ENCODE measurements around the gene GSTT2B.
"Not testable (repeated sequence)": the region's sequence is repeated elsewhere in the genome, so short reads cannot be mapped to it uniquely, and the experiment has no call there.

GSTT2B gene

DNA sequence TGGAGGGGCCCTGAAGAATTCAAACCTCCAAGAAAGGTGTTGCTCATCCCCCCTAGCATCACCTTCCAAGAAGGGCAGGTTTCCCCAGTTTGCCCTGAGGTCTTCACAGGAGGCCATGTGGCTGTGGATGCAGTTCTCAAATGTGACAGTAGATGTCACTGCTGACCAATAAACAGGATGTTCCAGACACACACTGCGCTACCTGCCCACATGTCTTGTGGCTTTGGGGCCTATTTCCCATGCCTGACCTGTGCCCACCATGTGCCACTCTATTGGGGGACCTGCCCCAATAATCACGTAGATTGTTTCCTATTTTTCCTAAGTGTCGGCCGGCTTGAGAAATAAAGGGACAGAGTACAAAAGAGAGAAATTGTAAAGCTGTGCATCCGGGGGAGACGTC is 23.4 kb upstream of the GSTT2B start:
- DNase-seq: peak; percentile 15

DNA sequence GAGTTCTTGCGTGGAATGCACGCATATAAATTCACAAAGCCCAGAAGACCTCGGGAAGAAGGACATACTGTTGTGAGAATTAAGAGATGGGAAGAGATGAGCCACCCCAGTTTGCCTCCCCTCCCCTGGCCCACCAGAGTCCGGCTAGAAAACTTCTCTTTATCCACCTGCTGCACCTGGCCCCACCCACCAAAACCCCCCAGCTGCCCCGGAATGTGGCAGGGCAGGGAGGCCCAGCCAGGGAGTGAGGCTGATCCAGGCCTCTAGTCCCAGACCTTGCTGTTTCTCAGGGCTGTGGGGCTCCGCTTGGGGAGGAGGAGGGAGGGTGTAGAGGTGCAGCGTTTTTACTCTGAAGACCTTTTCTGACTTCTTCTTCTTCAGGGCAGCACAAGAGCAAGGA is 19.6 kb upstream of the GSTT2B start:
- DNase-seq: not testable (repeated sequence)

DNA sequence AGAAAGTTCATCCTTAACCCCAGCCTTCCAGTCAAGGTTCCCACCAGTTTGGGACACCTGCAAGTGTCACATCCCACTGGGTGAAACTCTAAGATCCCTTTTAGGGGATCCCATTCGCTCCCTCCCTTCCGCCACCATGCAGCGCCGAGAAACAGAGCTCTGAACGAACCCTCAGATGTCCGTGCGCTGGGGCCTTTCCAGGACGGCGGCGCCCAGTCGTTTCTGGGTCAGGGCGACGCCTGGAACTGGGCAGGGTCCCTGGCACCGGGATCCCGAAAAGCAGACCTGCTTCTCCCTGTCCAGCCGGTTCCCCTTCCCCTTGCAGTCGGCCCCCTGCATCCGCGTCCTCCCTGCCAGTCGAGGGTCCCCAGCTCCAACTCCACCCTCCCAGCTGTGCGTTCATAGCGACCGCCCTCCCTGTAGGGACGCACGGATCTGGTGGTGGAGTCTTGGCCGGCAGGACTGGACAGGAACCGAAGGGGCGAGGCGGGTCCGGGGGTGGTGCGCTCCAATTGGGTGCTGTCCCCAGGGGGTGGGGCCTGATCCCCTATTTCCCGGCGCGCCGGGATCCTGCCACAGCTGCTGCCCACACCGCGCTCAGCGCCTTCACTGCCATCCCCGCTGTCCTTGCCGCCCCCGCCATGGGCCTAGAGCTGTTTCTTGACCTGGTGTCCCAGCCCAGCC is 18.7 kb upstream of the GSTT2B start, which contains the start of gene GSTT2:
Gene GSTT2, plus strand, starts transcription at position 578 of the 684 bp plus-strand sequence.
- not testable (repeated sequence) for DNase-seq

DNA sequence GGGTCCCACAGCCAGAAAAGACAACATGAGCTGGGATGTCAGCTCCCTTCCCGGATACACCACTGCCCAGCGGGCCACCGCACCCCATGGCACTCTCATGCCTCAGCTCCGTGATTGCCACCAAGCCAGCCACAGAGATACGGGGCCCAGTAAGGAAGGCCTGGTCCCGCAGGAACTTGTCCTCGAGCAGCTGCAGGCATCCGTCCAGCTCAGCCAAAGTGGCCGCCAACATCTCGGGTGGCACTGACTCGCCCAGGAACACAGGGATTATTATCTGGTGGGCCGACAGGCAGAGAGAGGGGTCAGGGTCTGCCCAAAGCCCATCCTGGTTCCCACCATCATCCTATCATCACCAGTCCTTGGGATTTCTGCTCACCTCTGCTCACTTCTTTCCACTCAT is 16.3 kb upstream of the GSTT2B start:
- not testable (repeated sequence) for DNase-seq

DNA sequence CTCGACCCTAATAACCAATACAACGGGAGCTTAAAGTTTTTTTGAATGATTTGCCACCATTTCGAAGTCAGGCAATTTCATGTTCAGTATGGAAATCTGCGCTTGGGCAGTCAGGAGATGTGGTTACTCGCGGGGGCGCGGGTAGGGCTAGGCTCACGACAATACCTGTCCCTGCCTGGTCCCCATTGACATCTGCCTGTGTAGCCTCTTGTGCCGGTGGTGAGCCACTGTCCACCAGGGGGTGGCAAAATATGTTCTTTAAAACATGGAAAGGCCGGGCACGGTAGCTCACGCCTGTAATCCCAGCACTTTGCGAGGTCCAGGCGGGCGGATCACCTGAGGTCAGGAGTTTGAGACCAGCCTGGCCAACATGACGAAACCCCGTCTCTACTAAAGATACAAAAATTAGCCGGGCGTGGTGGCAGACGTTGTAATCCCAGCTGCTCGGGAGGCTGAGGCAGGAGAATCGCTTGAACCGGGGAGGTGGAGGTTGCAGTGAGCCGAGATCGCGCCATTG is 13.9 kb upstream of the GSTT2B start:
- DNase-seq: not testable (repeated sequence)

DNA sequence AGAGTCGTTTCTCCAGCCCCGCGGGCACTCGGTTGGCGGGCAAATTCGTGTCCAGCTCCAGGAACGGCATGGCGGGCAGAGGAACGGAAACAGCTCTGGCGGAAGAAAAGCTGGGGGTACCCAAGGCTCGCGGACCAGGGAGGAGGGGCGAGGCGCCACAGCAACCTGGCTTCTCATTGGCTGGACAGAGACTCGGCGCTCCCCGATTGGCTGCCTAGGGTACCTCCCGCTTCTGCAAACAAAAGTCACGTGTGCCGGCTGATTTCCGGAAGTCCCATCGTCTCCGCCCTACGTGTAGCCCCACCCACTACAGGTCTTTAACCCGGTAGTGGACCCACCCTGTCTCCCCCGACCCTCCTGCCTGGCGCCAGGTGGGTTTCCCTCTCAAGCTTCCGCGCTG is 13.3 kb upstream of the GSTT2B start, which contains the start of gene DDT:
Gene DDT, minus strand, starts transcription at position 97 of the 400 bp plus-strand sequence. Its CDS starts 27 bp downstream, at position 70.
- not testable (repeated sequence) for DNase-seq

DNA sequence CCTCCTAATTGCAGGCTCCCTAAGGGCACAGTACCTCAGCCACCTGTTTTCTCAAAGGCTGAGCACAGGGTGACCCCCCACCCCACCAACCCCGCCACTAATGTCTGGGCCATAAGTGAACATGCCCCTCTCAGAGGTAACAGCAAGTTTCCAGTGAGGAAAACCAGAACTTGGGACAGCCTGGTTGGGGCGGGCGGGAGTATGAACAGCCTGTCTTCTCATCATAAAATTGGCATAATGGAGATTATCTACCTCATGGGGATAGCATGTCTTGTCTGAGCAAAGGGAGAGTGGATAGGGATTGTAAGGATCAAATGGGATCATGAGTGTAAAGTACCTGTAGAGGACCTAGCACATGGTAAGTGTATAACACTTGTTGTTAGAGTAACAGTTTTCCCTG is 10.9 kb upstream of the GSTT2B start:
- DNase-seq: not testable (repeated sequence)

DNA sequence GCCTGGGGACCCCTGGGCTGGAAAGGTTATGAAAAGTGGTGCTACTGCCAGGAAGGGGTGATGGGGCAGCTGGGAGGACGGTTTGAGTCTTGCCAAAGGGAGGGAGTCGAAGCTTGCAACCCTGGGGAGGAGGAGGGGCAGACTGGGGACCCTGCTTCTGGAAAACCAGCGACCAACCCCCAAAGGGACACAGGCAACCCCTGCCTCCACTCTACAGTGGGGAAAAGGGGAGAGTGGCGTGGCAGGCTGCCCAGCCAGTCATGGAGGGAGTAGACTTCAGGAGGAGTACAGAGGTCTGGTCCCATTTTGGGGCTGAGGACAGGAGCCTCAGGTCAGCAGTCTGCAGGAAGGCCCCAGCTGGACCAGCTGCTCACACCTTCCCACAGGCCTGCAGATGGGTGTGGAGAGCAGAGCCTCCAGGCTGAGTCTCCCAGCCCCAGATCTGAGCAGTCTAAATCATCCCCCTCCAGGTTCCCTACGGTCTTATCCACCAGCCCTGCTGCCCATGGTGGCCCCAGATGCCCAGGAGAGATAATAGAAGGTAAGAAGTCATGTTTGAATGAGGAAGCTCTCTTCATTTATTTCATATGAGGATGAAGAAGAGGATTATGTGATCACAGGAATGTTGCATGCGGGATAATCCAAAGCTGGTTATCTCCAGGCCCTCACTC is 10.0 kb upstream of the GSTT2B start:
- DNase-seq: no peak

DNA sequence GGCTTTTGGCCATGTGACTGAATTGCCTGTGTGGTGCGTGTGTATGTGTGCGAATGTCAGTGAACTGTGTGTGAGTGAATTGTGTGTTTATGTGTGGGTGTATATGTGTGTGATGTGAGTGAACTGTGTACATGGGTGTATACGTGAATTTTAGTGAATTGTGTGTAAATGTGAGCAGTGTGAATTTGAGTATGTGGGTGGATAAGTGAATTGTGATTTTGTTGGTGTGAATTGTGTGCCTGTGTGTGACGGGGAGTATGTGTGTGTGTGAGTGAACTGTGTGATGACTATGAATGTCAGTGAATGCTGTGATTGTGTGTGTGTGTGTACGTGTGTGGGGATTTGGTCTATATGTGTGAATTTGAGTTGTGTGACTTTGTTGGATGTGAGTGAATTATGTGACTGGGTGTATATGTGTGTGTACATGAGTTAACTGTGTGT is 9.2 kb upstream of the GSTT2B start:
- DNase-seq: no peak

DNA sequence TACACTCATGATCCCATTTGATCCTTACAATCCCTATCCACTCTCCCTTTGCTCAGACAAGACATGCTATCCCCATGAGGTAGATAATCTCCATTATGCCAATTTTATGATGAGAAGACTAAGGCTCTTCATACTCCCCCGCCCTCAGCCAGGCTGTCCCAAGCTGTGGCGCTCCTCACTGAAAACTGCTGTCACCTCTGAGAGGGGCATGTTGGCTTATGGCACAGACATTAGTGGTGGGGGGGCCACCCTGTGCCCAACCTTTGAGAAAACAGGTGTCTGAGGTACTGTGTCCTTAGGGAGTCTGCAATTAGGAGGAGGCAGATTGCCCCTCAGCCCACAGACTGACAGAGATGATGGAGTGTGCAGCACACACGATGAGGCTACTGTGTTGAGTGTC is 8.1 kb upstream of the GSTT2B start:
- no peak for DNase-seq

DNA sequence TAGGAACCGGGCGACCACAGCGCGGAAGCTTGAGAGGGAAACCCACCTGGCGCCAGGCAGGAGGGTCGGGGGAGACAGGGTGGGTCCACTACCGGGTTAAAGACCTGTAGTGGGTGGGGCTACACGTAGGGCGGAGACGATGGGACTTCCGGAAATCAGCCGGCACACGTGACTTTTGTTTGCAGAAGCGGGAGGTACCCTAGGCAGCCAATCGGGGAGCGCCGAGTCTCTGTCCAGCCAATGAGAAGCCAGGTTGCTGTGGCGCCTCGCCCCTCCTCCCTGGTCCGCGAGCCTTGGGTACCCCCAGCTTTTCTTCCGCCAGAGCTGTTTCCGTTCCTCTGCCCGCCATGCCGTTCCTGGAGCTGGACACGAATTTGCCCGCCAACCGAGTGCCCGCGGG is 5.6 kb upstream of the GSTT2B start, which contains the start of gene DDTL:
Gene DDTL, plus strand, starts transcription at position 321 of the 400 bp plus-strand sequence. Its CDS starts 27 bp downstream, at position 348.
- DNase-seq: not testable (repeated sequence)

DNA sequence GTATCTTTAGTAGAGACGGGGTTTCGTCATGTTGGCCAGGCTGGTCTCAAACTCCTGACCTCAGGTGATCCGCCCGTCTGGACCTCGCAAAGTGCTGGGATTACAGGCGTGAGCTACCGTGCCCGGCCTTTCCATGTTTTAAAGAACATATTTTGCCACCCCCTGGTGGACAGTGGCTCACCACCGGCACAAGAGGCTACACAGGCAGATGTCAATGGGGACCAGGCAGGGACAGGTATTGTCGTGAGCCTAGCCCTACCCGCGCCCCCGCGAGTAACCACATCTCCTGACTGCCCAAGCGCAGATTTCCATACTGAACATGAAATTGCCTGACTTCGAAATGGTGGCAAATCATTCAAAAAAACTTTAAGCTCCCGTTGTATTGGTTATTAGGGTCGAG is 5.1 kb upstream of the GSTT2B start:
- not testable (repeated sequence) for DNase-seq

DNA sequence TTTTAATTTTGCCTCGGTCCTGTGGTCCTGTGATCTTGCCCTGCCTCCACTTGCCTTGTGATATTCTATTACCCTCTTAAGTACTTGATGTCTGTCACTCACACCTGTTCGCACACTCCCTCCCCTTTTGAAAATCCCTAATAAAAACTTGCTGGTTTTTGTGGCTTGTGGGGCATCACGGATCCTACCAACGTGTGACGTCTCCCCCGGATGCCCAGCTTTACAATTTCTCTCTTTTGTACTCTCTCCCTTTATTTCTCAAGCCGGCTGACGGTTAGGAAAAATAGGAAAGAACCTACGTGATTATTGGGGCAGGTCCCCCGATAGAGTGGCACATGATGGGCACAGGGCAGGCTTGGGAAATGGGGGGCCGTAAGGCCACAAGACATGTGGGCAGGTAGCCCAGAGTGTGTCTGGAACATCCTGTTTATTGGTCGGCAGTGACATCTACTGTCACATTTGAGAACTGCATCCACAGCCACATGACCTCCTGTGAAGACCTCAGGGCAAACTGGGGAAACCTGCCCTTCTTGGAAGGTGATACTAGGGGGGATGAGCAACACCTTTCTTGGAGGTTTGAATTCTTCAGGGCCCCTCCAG is 4.6 kb downstream of the GSTT2B start:
- peak; percentile 6 for DNase-seq

DNA sequence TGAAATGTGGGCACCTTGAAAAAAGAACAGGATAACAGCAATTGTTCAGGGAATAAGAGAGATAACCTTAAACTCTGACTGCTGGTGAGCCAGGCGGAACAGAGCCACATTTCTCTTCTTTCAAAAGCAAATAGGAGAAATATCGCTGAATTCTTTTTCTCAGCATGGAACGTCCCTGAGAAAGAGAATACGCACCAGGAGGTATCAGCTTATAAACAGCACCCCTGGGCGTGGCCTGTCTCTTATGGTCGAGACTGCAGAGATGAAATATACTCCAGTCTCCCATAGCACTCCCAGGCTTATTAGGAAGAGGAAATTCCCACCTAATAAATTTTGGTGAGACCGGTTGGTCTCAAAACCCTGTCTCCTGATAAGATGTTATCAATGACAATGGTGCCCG is 5.1 kb downstream of the GSTT2B start:
- DNase-seq: not testable (repeated sequence)

DNA sequence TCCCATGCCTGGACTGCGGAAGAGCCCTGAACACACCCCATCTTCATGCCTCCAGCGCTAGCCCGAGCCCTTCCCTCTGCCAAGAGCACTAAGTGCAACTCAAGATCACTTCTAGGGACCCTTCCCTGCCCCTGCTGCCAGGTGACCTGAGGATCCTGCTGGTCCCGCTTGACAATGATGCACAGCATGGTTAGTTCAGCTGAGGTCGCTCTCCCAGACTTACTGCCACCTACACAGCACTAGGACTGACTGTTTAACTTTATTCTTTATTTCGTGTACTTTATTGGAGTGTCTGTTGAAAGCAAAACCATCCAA is 6.0 kb downstream of the GSTT2B start:
- DNase-seq: not testable (repeated sequence)

DNA sequence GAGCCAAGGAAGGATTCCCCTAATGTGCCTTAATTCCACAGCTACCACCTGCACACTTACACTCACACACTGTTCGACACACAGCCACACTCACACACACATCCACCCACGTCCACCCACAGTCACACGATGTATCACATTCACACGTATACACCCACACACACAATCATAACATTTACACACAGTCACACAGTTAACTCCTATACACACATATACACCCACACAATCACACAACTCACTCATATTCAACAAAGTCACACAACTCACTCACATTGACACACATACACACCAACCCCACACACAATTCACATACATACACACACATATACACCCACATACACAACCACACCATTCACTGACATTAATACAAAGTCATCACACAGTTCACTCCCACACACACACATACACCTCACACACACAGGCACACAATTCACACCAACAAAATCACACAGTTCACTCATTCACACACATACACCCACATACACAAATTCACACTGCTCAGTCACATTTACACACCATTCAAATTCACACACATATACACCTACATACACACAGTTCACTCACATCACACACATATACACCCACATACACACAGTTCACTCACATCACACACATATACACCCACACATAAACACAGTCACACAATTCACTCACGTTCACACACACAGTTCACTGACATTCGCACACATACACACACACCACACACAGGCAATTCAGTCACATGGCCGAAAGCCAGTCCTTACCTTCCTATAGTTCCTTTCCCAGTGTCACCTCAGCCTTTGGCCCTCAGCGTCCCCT is 6.6 kb downstream of the GSTT2B start:
- DNase-seq: not testable (repeated sequence)

DNA sequence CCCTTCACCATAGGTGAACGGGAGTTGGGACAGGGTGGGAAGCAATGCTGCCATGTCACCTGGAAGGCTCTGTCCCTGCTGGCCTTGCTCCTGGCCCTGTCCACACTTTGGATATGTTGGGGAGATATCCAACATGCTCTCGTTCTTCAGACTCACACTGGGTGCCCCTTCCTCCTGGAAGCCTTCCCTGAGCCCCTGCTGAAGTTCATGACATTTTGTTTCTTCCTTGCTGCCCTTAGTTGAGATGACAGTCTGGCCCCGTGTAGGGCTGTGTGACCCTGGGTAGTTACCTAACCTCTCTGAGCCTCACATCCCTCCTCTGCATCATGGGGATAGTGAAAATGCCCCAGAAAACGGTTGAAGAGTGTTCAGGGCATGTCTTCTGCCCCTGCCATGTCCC is 7.5 kb downstream of the GSTT2B start:
- not testable (repeated sequence) for DNase-seq

DNA sequence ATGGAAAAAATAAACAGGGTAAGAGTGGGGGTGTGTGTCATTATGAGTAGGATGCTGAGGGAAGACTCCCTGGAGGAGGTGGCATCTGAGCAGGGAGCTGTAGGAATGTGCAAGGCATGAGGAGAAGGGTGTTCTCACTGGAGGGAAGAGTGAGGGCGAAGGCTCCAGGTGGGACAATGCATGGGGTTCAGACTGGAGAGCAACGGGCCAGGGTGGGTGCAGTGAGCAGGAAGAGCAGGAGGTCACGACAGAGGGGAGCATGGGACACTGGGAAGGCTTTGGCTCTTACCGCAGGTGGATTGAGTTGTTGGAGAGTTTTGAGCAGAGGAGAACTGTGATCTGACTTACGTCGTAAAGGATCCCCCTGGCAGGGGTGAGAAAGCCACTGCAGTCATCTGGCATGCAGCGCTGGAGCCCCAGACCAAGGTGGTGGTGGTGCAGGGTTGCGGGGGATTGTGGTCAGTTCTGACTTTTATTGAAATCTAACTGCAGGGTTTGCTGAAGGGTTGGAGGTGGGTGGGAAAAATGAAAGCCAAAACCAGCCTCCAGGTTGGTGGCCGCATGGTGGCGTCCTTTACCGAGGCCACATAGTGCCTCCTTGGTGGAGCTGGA is 8.1 kb downstream of the GSTT2B start:
- DNase-seq: not testable (repeated sequence)

DNA sequence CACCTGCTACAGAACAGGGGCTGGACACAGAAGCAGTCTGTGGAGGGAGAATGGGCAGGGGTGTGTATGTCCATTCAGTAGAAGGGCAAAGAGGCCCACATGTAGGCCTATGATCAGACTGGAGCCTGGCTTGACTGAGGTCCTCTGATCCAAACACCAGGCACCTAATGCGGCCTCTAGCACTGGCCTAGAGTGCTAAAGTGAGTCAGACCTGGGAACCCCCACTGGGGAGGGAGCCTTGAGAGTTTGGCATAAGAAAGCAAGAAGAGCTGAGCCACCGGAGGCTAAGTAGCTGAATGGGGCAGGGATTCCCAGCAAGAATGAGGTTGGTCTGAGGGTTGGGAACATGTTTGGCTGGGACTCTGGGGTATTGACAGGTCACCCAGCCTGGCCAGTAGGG is 9.6 kb downstream of the GSTT2B start:
- DNase-seq: not testable (repeated sequence)

DNA sequence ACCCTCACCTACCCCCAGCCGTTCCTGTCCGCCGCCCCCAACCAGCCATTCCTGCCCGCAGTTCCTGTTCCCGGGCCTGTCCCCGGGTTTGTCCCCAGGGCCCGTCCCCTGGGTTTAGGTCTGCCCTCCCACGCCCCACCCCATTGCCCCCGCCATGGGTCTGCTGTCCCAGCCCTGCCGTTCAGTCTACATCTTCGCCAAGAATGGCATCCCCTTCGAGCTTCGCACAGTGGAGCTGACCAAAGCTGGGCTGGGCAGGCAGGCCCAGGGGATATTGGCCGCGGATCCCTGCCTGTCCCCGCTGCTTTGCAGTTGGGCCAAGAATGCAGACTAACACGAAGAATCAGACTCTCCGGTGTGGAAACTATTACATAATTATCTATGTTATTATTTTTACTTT is 11.2 kb downstream of the GSTT2B start:
- DNase-seq: not testable (repeated sequence)

DNA sequence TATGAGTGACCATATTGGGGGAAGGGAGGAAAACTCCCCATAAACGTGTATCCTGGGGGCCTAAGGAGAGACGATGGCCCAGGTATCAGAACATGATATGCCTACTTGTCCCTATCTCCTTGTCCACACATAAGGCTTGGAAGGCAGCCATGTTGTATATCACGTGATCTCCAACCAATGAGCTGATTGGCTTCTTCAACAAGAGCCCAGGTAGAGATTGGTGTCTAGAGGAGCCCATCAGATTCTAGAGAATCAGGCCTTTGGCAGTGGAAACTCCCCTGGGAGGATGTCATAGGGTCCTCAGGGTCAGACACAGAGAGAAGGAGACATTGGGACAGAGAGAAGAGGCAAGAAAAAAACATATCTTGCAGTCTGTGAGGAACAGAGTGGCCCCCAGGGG is 13.6 kb downstream of the GSTT2B start:
- DNase-seq: not testable (repeated sequence)

DNA sequence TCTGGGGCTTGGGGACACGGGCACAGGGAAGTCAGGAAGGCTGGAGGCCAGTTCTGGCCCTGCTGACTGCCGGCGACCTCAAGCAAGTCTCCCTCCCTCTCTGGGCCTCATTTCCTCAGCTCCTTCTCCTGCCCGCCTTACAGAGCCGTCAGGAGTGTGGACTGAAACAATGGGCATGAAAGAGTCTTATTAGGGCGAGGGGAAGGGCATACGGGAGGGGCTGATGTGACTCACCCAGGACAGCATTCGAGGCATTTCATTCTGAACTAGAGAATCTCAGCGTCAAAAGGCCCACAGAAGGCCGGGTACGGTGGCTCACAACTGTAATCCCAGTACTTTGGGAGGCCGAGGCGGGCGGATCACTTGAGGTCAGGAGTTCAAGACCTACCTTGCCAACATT is 20.8 kb downstream of the GSTT2B start:
- DNase-seq: not testable (repeated sequence)
